ENCODE measurements around the gene NAT16. TPM values are rescaled to one million over a fixed set of nuclear protein-coding genes. Genes with fewer than 3 reads are reported as not detected.

NAT16 gene
- total RNA-seq, 4 donors from 2014 or later: not detected

GRCh38 chr7:101198476-101198875 is 18.4 kb upstream of the NAT16 start:
- in situ Hi-C loops (cut with MboI; ENCODE audit: low sequenced_read_pairs in 4 of 4) (loop anchor here in 1 of 4 donors (10.0 kb wide), 1 partner anchor 76 kb away; no protein-coding TSS in a partner anchor), intact Hi-C loops (cut with DNase I; ENCODE audit: low total_unique reads) (no loop called here)
- no peaks in the 10 kb centered on the region for H3K36me3 ChIP-seq
- H3K4me3 ChIP-seq: no peak overlapping the region
- H3K27ac ChIP-seq: no peak overlapping the region
- DNase-seq (no peak), ATAC-seq (no peak)
- no peaks in the 10 kb centered on the region for H3K9me3 ChIP-seq
- H3K4me1 ChIP-seq: peaks cover 0 to 7% of the 10 kb centered on the region in 2 donors
- peaks cover 43 to 49% (median 45%) of the 10 kb centered on the region in 3 donors for H3K27me3 ChIP-seq
- TF ChIP-seq POLR2A (IDR thresholded peaks at IDR 0.05): no peak
- TF ChIP-seq CTCF (IDR thresholded peaks at IDR 0.05 in 4 of 5, conservative IDR thresholded peaks at IDR 0.05 in 1 of 5): no peak

- Histone ChIP-seq H3K9me3 (no peaks in the 10 kb centered on the region), H3K27me3 (peaks cover 39 to 46% (median 41%) of the 10 kb centered on the region in 3 donors), H3K36me3 (no peaks in the 10 kb centered on the region), H3K4me1 (peaks cover 0 to 7% of the 10 kb centered on the region in 2 donors), H3K27ac (no peak overlapping the region), H3K4me3 (no peak overlapping the region)
- intact Hi-C loops (cut with DNase I; ENCODE audit: low total_unique reads) (no loop called here), in situ Hi-C loops (cut with MboI; ENCODE audit: low sequenced_read_pairs in 4 of 4) (loop anchor here in 1 of 4 donors (10.0 kb wide), 1 partner anchor 77 kb away; no protein-coding TSS in a partner anchor)
- TF ChIP-seq POLR2A (IDR thresholded peaks at IDR 0.05): no peak
- DNase-seq (no peak), ATAC-seq (no peak)
These were observed 17.9 kb upstream of the NAT16 start for GRCh38 chr7:101197991-101198390.

GRCh38 chr7:101195884-101196283 is 15.8 kb upstream of the NAT16 start:
- no peak for ATAC-seq
- Histone ChIP-seq H3K27me3 (peaks cover 18 to 26% (median 21%) of the 10 kb centered on the region in 3 donors), H3K36me3 (no peaks in the 10 kb centered on the region), H3K27ac (no peak overlapping the region), H3K4me1 (no peaks in the 10 kb centered on the region), H3K9me3 (no peaks in the 10 kb centered on the region), H3K4me3 (no peak overlapping the region)
- no peak for TF ChIP-seq POLR2A (IDR thresholded peaks at IDR 0.05)
- TF ChIP-seq CTCF (IDR thresholded peaks at IDR 0.05 in 4 of 5, conservative IDR thresholded peaks at IDR 0.05 in 1 of 5): no peak
- DNase-seq: no peak
- intact Hi-C loops (cut with DNase I; ENCODE audit: low total_unique reads): no loop called here
- in situ Hi-C loops (cut with MboI; ENCODE audit: low sequenced_read_pairs in 4 of 4): loop anchor here in 1 of 4 donors (10.0 kb wide), 1 partner anchor 79 kb away; no protein-coding TSS in a partner anchor

GRCh38 chr7:101189109-101189508 is 9.0 kb upstream of the NAT16 start:
- in situ Hi-C loops (cut with MboI; ENCODE audit: low sequenced_read_pairs in 4 of 4) (no loop called here), intact Hi-C loops (cut with DNase I; ENCODE audit: low total_unique reads) (no loop called here)
- TF ChIP-seq CTCF (IDR thresholded peaks at IDR 0.05 in 4 of 5, conservative IDR thresholded peaks at IDR 0.05 in 1 of 5): no peak
- no peak for TF ChIP-seq POLR2A (IDR thresholded peaks at IDR 0.05)
- H3K36me3 ChIP-seq: no peaks in the 10 kb centered on the region
- H3K27me3 ChIP-seq: peaks cover 3 to 12% (median 12%) of the 10 kb centered on the region in 3 donors
- ATAC-seq (no peak), DNase-seq (no peak)
- no peaks in the 10 kb centered on the region for H3K9me3 ChIP-seq
- no peak overlapping the region for H3K27ac ChIP-seq
- H3K4me1 ChIP-seq: no peaks in the 10 kb centered on the region
- no peak overlapping the region for H3K4me3 ChIP-seq

- no peak for DNase-seq
- Histone ChIP-seq H3K9me3 (no peaks in the 10 kb centered on the region), H3K36me3 (no peaks in the 10 kb centered on the region), H3K27me3 (peaks cover 3 to 12% (median 7%) of the 10 kb centered on the region in 3 donors), H3K4me1 (no peaks in the 10 kb centered on the region), H3K4me3 (no peak overlapping the region), H3K27ac (no peak overlapping the region)
- intact Hi-C loops (cut with DNase I; ENCODE audit: low total_unique reads) (no loop called here), in situ Hi-C loops (cut with MboI; ENCODE audit: low sequenced_read_pairs in 4 of 4) (no loop called here)
- no peak for ATAC-seq
- TF ChIP-seq POLR2A (IDR thresholded peaks at IDR 0.05) (no peak), CTCF (IDR thresholded peaks at IDR 0.05 in 4 of 5, conservative IDR thresholded peaks at IDR 0.05 in 1 of 5) (no peak)
These were observed 6.8 kb upstream of the NAT16 start for GRCh38 chr7:101186844-101187428.

Measured in gastrocnemius medialis (tissue), 4 donors.